ENCODE results near the gene PLEKHA6.

Gene PLEKHA6

GRCh38 chr1:204280099-204280961 lies 79.4 kb downstream of the PLEKHA6 start:
- no peak for DNase-seq

- DNase-seq, result no peak
Observed at GRCh38 chr1:204278958-204279357, 80.8 kb downstream of the PLEKHA6 start.

GRCh38 chr1:204278251-204278650 lies 81.5 kb downstream of the PLEKHA6 start:
- DNase-seq, result no peak

GRCh38 chr1:204277563-204278219 lies 82.0 kb downstream of the PLEKHA6 start:
- no peak for DNase-seq

GRCh38 chr1:204275695-204276370 lies 83.9 kb downstream of the PLEKHA6 start:
- no peak for DNase-seq

- no peak for DNase-seq
Observed at GRCh38 chr1:204274446-204274845, 85.3 kb downstream of the PLEKHA6 start.

- no peak for DNase-seq
Observed at GRCh38 chr1:204272505-204272904, 87.2 kb downstream of the PLEKHA6 start.

- DNase-seq, result no peak
Observed at GRCh38 chr1:204271970-204272369, 87.8 kb downstream of the PLEKHA6 start.

GRCh38 chr1:204268101-204268500 lies 91.6 kb downstream of the PLEKHA6 start:
- peak; percentile 59 to 91 for DNase-seq

- no peak for DNase-seq
Observed at GRCh38 chr1:204267191-204267601, 92.5 kb downstream of the PLEKHA6 start.

GRCh38 chr1:204266504-204267034 lies 93.2 kb downstream of the PLEKHA6 start:
- no peak for DNase-seq

- no peak for DNase-seq
Observed at GRCh38 chr1:204265665-204266064, 94.1 kb downstream of the PLEKHA6 start.

GRCh38 chr1:204264805-204265204 lies 94.9 kb downstream of the PLEKHA6 start:
- no peak for DNase-seq

GRCh38 chr1:204263254-204263910 lies 96.3 kb downstream of the PLEKHA6 start:
- DNase-seq, result no peak

GRCh38 chr1:204262506-204263253 lies 97.0 kb downstream of the PLEKHA6 start:
- no peak for DNase-seq

GRCh38 chr1:204261746-204262505 lies 97.8 kb downstream of the PLEKHA6 start:
- DNase-seq, result no peak

- DNase-seq, result no peak
Observed at GRCh38 chr1:204261266-204261665, 98.5 kb downstream of the PLEKHA6 start.

GRCh38 chr1:204260601-204261197 lies 99.0 kb downstream of the PLEKHA6 start:
- DNase-seq, result no peak

GRCh38 chr1:204259782-204260181 lies 99.9 kb downstream of the PLEKHA6 start:
- no peak for DNase-seq

- no peak for DNase-seq
Observed at GRCh38 chr1:204259196-204259595, 100.5 kb downstream of the PLEKHA6 start.
